Jurkat, Clone E6-1 (cell line): Measurements from ENCODE around the gene MBTD1.
A peak's percentile ranks its signal among the peaks of the same experiment; 100 is the strongest.

Experiments used
- DNase-seq: peaks from one replicate; pipeline ENCODE4 v3.0.0-alpha.2; 2011; ENCODE audit warnings: low read depth, low spot score
- H3K4me3 ChIP-seq: 2 replicates; pipeline ENCODE4 v1.5.1; 2011; ENCODE audit warnings: mild to moderate bottlenecking, low read length, control low read depth, moderate library complexity

The MBTD1 gene

GRCh38 chr17:51161541-51161940 lies 98.3 kb downstream of the MBTD1 start:
- DNase-seq: no peak
- H3K4me3 ChIP-seq: no peak overlapping the region

- no peak overlapping the region for H3K4me3 ChIP-seq
- DNase-seq: no peak
Observed at GRCh38 chr17:51159604-51160003, 100.2 kb downstream of the MBTD1 start.

GRCh38 chr17:51155416-51155815 lies 104.4 kb downstream of the MBTD1 start:
- DNase-seq: no peak
- H3K4me3 ChIP-seq: no peak overlapping the region

GRCh38 chr17:51154176-51154575 lies 105.7 kb downstream of the MBTD1 start:
- H3K4me3 ChIP-seq: peak overlapping the region; percentile 68

GRCh38 chr17:51153210-51154072 lies 106.4 kb downstream of the MBTD1 start, which contains the start of gene NME1:
TSS of gene NME1 (plus strand) at chr17:51153559. CDS start at chr17:51155655, 2,096 bp downstream.
- peak within 1 kb of the TSS; percentile 68 for H3K4me3 ChIP-seq
- DNase-seq: peak; percentile 99

More at GRCh38 chr17:51154176-51154575, 105.7 kb downstream of the MBTD1 start:
- DNase-seq: no peak

- peak overlapping the region; percentile 68 for H3K4me3 ChIP-seq
- DNase-seq: no peak
Observed at GRCh38 chr17:51152766-51153209, 107.1 kb downstream of the MBTD1 start.

GRCh38 chr17:51150932-51151331 lies 108.9 kb downstream of the MBTD1 start:
- DNase-seq: no peak
- H3K4me3 ChIP-seq: no peak overlapping the region

- DNase-seq: no peak
- no peak overlapping the region for H3K4me3 ChIP-seq
Observed at GRCh38 chr17:51149163-51149562, 110.7 kb downstream of the MBTD1 start.

GRCh38 chr17:51147650-51148049 lies 112.2 kb downstream of the MBTD1 start:
- no peak for DNase-seq
- no peak overlapping the region for H3K4me3 ChIP-seq

- no peak for DNase-seq
- H3K4me3 ChIP-seq: no peak overlapping the region
Observed at GRCh38 chr17:51144266-51145022, 115.4 kb downstream of the MBTD1 start.

- H3K4me3 ChIP-seq: no peak overlapping the region
- no peak for DNase-seq
Observed at GRCh38 chr17:51142597-51142996, 117.3 kb downstream of the MBTD1 start.

- no peak for DNase-seq
- no peak overlapping the region for H3K4me3 ChIP-seq
Observed at GRCh38 chr17:51135956-51136355, 123.9 kb downstream of the MBTD1 start.

- no peak for DNase-seq
- H3K4me3 ChIP-seq: no peak overlapping the region
Observed at GRCh38 chr17:51133365-51133764, 126.5 kb downstream of the MBTD1 start.

- H3K4me3 ChIP-seq: no peak overlapping the region
- no peak for DNase-seq
Observed at GRCh38 chr17:51132964-51133319, 126.9 kb downstream of the MBTD1 start.

GRCh38 chr17:51128076-51128475 lies 131.8 kb downstream of the MBTD1 start:
- DNase-seq: no peak
- H3K4me3 ChIP-seq: no peak overlapping the region
